ENCODE results near the gene EPHA1. TPM values are rescaled to one million over a fixed set of nuclear protein-coding genes. Genes with fewer than 3 reads are reported as not detected.

Gene EPHA1
- total RNA-seq, 3 donors from 2014 or later (not counting 1 experiment from before 2014, with no cell fraction given), result 1.0 to 1.2 TPM; not detected in 1

GRCh38 chr7:143395187-143396149, 13.2 kb downstream of the EPHA1 start:
- intact Hi-C loops (cut with micrococcal nuclease), result no loop called here
- peaks cover 15% of the 10 kb centered on the region for H3K4me1 ChIP-seq (ENCODE audit: control insufficient read depth, insufficient read depth, low read length)

GRCh38 chr7:143394777-143395176, 13.9 kb downstream of the EPHA1 start:
- no peaks in the 10 kb centered on the region for H3K27me3 Mint-ChIP-seq (ENCODE audit: low read depth in 2 of 2)
- intact Hi-C loops (cut with micrococcal nuclease), result no loop called here
- Histone ChIP-seq H3K4me3 (ENCODE audit: low read length) (no peak overlapping the region), H3K9me3 (ENCODE audit: control insufficient read depth, insufficient read depth, low read length) (no peaks in the 10 kb centered on the region), H3K4me1 (ENCODE audit: control insufficient read depth, insufficient read depth, low read length) (peaks cover 15% of the 10 kb centered on the region), H3K27ac (ENCODE audit: low read length) (no peak overlapping the region), H3K36me3 (ENCODE audit: control insufficient read depth, insufficient read depth, low read length) (peaks cover 22% of the 10 kb centered on the region), H3K27me3 (ENCODE audit: control insufficient read depth, insufficient read depth, low read length) (no peaks in the 10 kb centered on the region)
- H3K36me3 Mint-ChIP-seq, result no peaks in the 10 kb centered on the region
- no peak for TF ChIP-seq CTCF (IDR thresholded peaks at IDR 0.05)
- no peak overlapping the region for H3K4me3 Mint-ChIP-seq
- no peak for DNase-seq
- H3K4me1 Mint-ChIP-seq, result peaks cover 11 to 23% of the 10 kb centered on the region in 2 donors
- H3K9me3 Mint-ChIP-seq, result no peaks in the 10 kb centered on the region
- H3K27ac Mint-ChIP-seq, result peak overlapping the region in 1 of 2 donors; percentile 15
- WGBS (ENCODE audit: insufficient coverage), result 65% methylated on average over 6 of the region's 6 CpGs
- no peak for ATAC-seq

More at GRCh38 chr7:143395187-143396149, 13.2 kb downstream of the EPHA1 start:
- H3K36me3 ChIP-seq (ENCODE audit: control insufficient read depth, insufficient read depth, low read length), result peaks cover 15% of the 10 kb centered on the region
- H3K9me3 Mint-ChIP-seq, result no peaks in the 10 kb centered on the region
- H3K27ac Mint-ChIP-seq, result peak overlapping the region in 1 of 2 donors; percentile 15
- no peaks in the 10 kb centered on the region for H3K9me3 ChIP-seq (ENCODE audit: control insufficient read depth, insufficient read depth, low read length)
- H3K27me3 ChIP-seq (ENCODE audit: control insufficient read depth, insufficient read depth, low read length), result no peaks in the 10 kb centered on the region
- DNase-seq (peak in 1 of 2 donors; percentile 21), ATAC-seq (peak in 2 of 3 donors; percentile 62 to 69)
- no peak overlapping the region for H3K4me3 Mint-ChIP-seq
- TF ChIP-seq CTCF (IDR thresholded peaks at IDR 0.05), result no peak
- H3K27me3 Mint-ChIP-seq (ENCODE audit: low read depth in 2 of 2), result no peaks in the 10 kb centered on the region
- peaks cover 11 to 19% of the 10 kb centered on the region in 2 donors for H3K4me1 Mint-ChIP-seq
- no peak overlapping the region for H3K27ac ChIP-seq (ENCODE audit: low read length)
- no peak overlapping the region for H3K4me3 ChIP-seq (ENCODE audit: low read length)
- 55% methylated on average over 21 of the region's 21 CpGs for WGBS (ENCODE audit: insufficient coverage)
- H3K36me3 Mint-ChIP-seq, result no peaks in the 10 kb centered on the region

GRCh38 chr7:143394068-143394467, 14.6 kb downstream of the EPHA1 start:
- no peak overlapping the region for H3K4me3 Mint-ChIP-seq
- no peak overlapping the region for H3K27ac Mint-ChIP-seq
- ATAC-seq (no peak), DNase-seq (no peak)
- Histone ChIP-seq H3K4me3 (ENCODE audit: low read length) (no peak overlapping the region), H3K4me1 (ENCODE audit: control insufficient read depth, insufficient read depth, low read length) (peaks cover 15% of the 10 kb centered on the region), H3K27me3 (ENCODE audit: control insufficient read depth, insufficient read depth, low read length) (no peaks in the 10 kb centered on the region), H3K36me3 (ENCODE audit: control insufficient read depth, insufficient read depth, low read length) (peaks cover 29% of the 10 kb centered on the region), H3K27ac (ENCODE audit: low read length) (no peak overlapping the region), H3K9me3 (ENCODE audit: control insufficient read depth, insufficient read depth, low read length) (no peaks in the 10 kb centered on the region)
- H3K36me3 Mint-ChIP-seq, result no peaks in the 10 kb centered on the region
- peaks cover 11 to 24% of the 10 kb centered on the region in 2 donors for H3K4me1 Mint-ChIP-seq
- WGBS (ENCODE audit: insufficient coverage), result 90% methylated on average over 5 of the region's 6 CpGs
- intact Hi-C loops (cut with micrococcal nuclease), result no loop called here
- H3K9me3 Mint-ChIP-seq, result no peaks in the 10 kb centered on the region
- H3K27me3 Mint-ChIP-seq (ENCODE audit: low read depth in 2 of 2), result no peaks in the 10 kb centered on the region
- no peak for TF ChIP-seq CTCF (IDR thresholded peaks at IDR 0.05)
